ENCODE data around the gene PGP. TPM values are rescaled to one million over a fixed set of nuclear protein-coding genes. Genes with fewer than 3 reads are reported as not detected.

Gene PGP
- total and polyA plus RNA-seq, 12 donors: 21.1 to 48.3 (median 27.3) TPM

- H3K36me3 ChIP-seq: peaks cover 0 to 27% (median 16%) of the 10 kb centered on the region in 9 donors
- H3K4me3 ChIP-seq: peak overlapping the region in 9 of 10 donors; percentile 63 to 97 (median 87)
- 40 to 44% methylated on average over 19 of the region's 19 CpGs for WGBS, 2 donors
- TF ChIP-seq, protein P1, sequence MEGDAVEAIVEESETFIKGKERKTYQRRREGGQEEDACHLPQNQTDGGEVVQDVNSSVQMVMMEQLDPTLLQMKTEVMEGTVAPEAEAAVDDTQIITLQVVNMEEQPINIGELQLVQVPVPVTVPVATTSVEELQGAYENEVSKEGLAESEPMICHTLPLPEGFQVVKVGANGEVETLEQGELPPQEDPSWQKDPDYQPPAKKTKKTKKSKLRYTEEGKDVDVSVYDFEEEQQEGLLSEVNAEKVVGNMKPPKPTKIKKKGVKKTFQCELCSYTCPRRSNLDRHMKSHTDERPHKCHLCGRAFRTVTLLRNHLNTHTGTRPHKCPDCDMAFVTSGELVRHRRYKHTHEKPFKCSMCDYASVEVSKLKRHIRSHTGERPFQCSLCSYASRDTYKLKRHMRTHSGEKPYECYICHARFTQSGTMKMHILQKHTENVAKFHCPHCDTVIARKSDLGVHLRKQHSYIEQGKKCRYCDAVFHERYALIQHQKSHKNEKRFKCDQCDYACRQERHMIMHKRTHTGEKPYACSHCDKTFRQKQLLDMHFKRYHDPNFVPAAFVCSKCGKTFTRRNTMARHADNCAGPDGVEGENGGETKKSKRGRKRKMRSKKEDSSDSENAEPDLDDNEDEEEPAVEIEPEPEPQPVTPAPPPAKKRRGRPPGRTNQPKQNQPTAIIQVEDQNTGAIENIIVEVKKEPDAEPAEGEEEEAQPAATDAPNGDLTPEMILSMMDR (IDR thresholded peaks at IDR 0.05): no peak
- H3K27me3 ChIP-seq: no peaks in the 10 kb centered on the region
- ATAC-seq (peak in 7 of 8 donors; percentile 2 to 50 (median 25)), DNase-seq (peak; percentile 52 to 64)
- intact Hi-C loops (cut with DNase I): no loop called here
- peaks cover 17 to 49% (median 32%) of the 10 kb centered on the region in 9 donors for H3K4me1 ChIP-seq
- H3K9me3 ChIP-seq: no peaks in the 10 kb centered on the region
- peak overlapping the region; percentile 72 to 94 (median 86) for H3K27ac ChIP-seq
Measured at GRCh38 chr16:2212362-2213324, 2.0 kb downstream of the PGP start.

DNA sequence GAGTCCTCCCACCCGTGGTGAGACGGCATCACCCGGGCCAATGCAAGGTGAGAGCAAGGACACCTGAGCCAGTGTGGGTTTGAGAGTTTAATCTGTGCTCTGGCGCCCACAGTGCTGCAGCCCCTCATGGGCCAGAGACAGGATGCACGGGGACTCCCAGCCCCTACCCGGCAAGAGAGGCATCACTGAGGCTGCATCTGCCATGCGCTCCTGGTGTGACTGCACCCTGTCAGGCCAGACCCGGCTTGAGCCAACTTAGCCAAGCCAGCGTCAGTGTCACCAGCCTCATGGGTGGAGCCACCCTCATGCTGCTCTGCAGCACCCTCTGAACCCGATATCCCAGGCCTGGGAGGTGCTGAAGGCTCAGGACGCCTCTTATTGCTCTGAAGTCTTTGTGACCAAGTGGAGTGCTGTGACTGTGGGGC is 2.7 kb downstream of the PGP start:
- peaks cover 17 to 50% (median 33%) of the 10 kb centered on the region in 9 donors for H3K4me1 ChIP-seq
- TF ChIP-seq, protein P1 (IDR thresholded peaks at IDR 0.05): no peak
- peak overlapping the region in 8 of 10 donors; percentile 77 to 94 (median 88) for H3K27ac ChIP-seq
- H3K27me3 ChIP-seq: no peaks in the 10 kb centered on the region
- H3K9me3 ChIP-seq: no peaks in the 10 kb centered on the region
- DNase-seq (no peak), ATAC-seq (peak in 2 of 8 donors; percentile 1 to 13)
- peaks cover 0 to 35% (median 18%) of the 10 kb centered on the region in 9 donors for H3K36me3 ChIP-seq
- peak overlapping the region in 1 of 10 donors; percentile 10 for H3K4me3 ChIP-seq
- intact Hi-C loops (cut with DNase I): no loop called here
- WGBS, 2 donors: 62 to 64% methylated on average over 11 of the region's 11 CpGs

DNA sequence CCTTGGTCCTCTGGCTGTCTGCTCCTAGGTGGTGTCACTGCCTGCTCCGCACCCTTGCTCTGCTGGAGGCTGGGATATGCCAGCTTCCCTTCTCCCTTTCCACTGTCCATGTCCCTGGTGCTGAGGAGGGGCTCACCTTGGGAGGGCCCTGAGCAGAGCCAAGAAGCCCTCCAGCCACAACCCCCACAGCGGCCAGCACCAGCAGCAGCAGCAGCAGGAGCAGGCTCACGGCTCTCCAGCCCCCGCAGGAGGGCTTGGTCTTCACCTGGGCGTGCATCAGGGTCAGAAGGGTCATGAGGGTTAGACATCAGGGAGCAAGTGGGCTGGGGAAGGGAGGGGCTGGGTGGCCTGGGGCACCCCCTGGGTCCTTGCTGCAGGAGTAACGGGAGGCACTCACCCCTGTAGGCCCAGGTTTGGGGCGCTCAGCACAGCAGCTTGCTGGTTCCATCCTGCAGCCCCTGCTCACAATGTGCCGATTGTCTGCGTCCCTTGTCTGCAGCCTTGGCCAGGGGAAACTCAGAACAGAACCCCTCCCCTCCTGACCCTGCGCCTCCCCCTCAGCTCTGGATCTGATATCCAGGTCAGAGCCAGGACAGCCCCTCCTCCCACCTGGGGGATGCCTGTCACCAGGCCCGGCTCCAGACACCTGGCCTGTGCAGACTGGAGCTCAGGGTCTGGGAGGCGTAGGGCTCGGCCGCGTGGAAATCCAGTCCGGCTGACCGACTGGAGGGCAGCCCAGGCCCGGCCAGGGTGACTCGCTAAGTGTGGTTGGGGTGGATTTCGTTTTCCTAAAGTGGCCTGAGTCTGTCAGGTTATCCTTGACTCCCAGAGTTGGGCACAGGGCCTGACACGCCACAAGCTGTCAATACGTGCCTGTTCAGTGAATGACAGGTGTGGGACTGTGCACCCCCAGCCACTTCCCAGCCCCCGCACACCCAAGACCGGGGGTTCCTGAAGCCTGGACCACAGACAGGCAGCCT is 4.0 kb downstream of the PGP start, which contains the start of gene BRICD5:
BRICD5 (minus strand) TSS at position 478 of the 980 bp plus-strand sequence; CDS start at position 448, 30 bp downstream.
- no peak for DNase-seq
- WGBS, 2 donors: 68 to 69% methylated on average over 24 of the region's 24 CpGs
- Histone ChIP-seq H3K36me3 (peaks cover 0 to 39% (median 18%) of the 10 kb centered on the region in 9 donors), H3K4me1 (peaks cover 27 to 59% (median 42%) of the 10 kb centered on the region in 9 donors), H3K4me3 (no peak within 1 kb of the TSS), H3K27me3 (no peaks in the 10 kb centered on the region), H3K27ac (peak within 1 kb of the TSS in 6 of 10 donors; percentile 43 to 94 (median 88)), H3K9me3 (no peaks in the 10 kb centered on the region)
- intact Hi-C loops (cut with DNase I): no loop called here
- TF ChIP-seq, protein P1 (IDR thresholded peaks at IDR 0.05): no peak
- ATAC-seq: no peak

GRCh38 chr16:2210009-2210332 is 4.7 kb downstream of the PGP start:
- H3K9me3 ChIP-seq: no peaks in the 10 kb centered on the region
- no peak overlapping the region for H3K4me3 ChIP-seq
- DNase-seq (no peak), ATAC-seq (no peak)
- no peak overlapping the region for H3K27ac ChIP-seq
- peaks cover 0 to 39% (median 18%) of the 10 kb centered on the region in 9 donors for H3K36me3 ChIP-seq
- TF ChIP-seq, protein P1 (IDR thresholded peaks at IDR 0.05): no peak
- no peaks in the 10 kb centered on the region for H3K27me3 ChIP-seq
- 91 to 94% methylated on average over 17 of the region's 17 CpGs for WGBS, 2 donors
- intact Hi-C loops (cut with DNase I): no loop called here
- peaks cover 27 to 60% (median 41%) of the 10 kb centered on the region in 9 donors for H3K4me1 ChIP-seq
